Brain microvascular endothelial cell (primary cell): Measurements from ENCODE around the gene UBAP2.

Source experiments
- DNase-seq: peaks from one replicate; pipeline ENCODE4 v3.0.0-alpha.2; 2020
- H3K27ac ChIP-seq: fragments of 250-450 bp; sonication (Bioruptor Pico); 2 replicates; pipeline ENCODE4 v1.5.1; 2020; ENCODE audit warnings: mild to moderate bottlenecking, moderate library complexity
- H3K27me3 ChIP-seq: fragments of 250-450 bp; sonication (Bioruptor Pico); replicated peaks from 2 replicates; pipeline ENCODE4 v1.5.1; 2020; ENCODE audit warnings: mild to moderate bottlenecking
- H3K36me3 ChIP-seq: fragments of 250-450 bp; sonication (Bioruptor Pico); replicated peaks from 2 replicates; pipeline ENCODE4 v1.5.1; 2020; ENCODE audit warnings: mild to moderate bottlenecking
- H3K4me3 ChIP-seq: 2 replicates; pipeline ENCODE4 v1.5.1; 2011; ENCODE audit warnings: low read depth, mild to moderate bottlenecking, control low read depth, low read length, moderate library complexity
- CTCF ChIP-seq: IDR thresholded peaks from 2 replicates; pipeline ENCODE4 v1.5.1; 2011; ENCODE audit warnings: low read depth, mild to moderate bottlenecking, moderate library complexity, low read length, control low read depth, inconsistent platforms; ENCODE audit errors: missing control alignments
- in situ Hi-C: cut with HindIII; loops from 2 replicates; pipeline ENCODE4 v1.10.0; 2017; ENCODE audit warnings: low sequenced_read_pairs, low pct_ligation_motif_present

UBAP2 gene

GRCh38 chr9:33952066-33952465 lies 96.6 kb downstream of the UBAP2 start:
- no peak for DNase-seq
- in situ Hi-C loops = no loop called here
- H3K27ac ChIP-seq = no peak overlapping the region
- peaks cover 34% of the 10 kb centered on the region for H3K36me3 ChIP-seq
- no peaks in the 10 kb centered on the region for H3K27me3 ChIP-seq
- H3K4me3 ChIP-seq = no peak overlapping the region
- no peak for TF ChIP-seq CTCF

GRCh38 chr9:33950371-33950770 lies 98.3 kb downstream of the UBAP2 start:
- in situ Hi-C loops = no loop called here
- DNase-seq = no peak
- Histone ChIP-seq H3K27ac (no peak overlapping the region), H3K36me3 (peaks cover 24% of the 10 kb centered on the region), H3K27me3 (no peaks in the 10 kb centered on the region), H3K4me3 (no peak overlapping the region)
- TF ChIP-seq CTCF = no peak

GRCh38 chr9:33946779-33947535 lies 101.7 kb downstream of the UBAP2 start:
- no peak for TF ChIP-seq CTCF
- H3K27me3 ChIP-seq = no peaks in the 10 kb centered on the region
- H3K4me3 ChIP-seq = no peak overlapping the region
- peaks cover 20% of the 10 kb centered on the region for H3K36me3 ChIP-seq
- in situ Hi-C loops = no loop called here
- DNase-seq = peak; percentile 91
- peak overlapping the region; percentile 42 for H3K27ac ChIP-seq

- H3K36me3 ChIP-seq = peaks cover 22% of the 10 kb centered on the region
- no peak for DNase-seq
- H3K4me3 ChIP-seq = no peak overlapping the region
- in situ Hi-C loops = no loop called here
- no peaks in the 10 kb centered on the region for H3K27me3 ChIP-seq
- H3K27ac ChIP-seq = peak overlapping the region; percentile 58
- no peak for TF ChIP-seq CTCF
Measured at GRCh38 chr9:33943389-33943788, 105.3 kb downstream of the UBAP2 start.

GRCh38 chr9:33942471-33943083 lies 106.1 kb downstream of the UBAP2 start:
- in situ Hi-C loops = no loop called here
- peak; percentile 67 for DNase-seq
- Histone ChIP-seq H3K4me3 (no peak overlapping the region), H3K27me3 (no peaks in the 10 kb centered on the region), H3K27ac (peak overlapping the region; percentile 58), H3K36me3 (peaks cover 20% of the 10 kb centered on the region)
- peak; percentile 61 for TF ChIP-seq CTCF
